H1 (cell line): ENCODE data around the gene GRM6. TPM values are rescaled to one million over a fixed set of nuclear protein-coding genes. Genes with fewer than 3 reads are reported as not detected.

Source experiments
- CTCF ChIA-PET: fragments of 300-600 bp; sonication (Branson Sonifier 250); formaldehyde crosslinking; loops from one replicate; lab custom pipeline; 2021; ENCODE audit not compliant: partially characterized antibody; lab: Charles Lee
- POLR2A ChIA-PET: fragments of 300-600 bp; sonication (Branson Sonifier 250); formaldehyde crosslinking; loops from one replicate; lab custom pipeline; 2021; ENCODE audit warnings: inconsistent platforms; ENCODE audit not compliant: partially characterized antibody; lab: Charles Lee
- DNase-seq, 2 experiments: peaks; one replicate each; pipeline versions ENCODE4 v3.0.0 to v3.0.0-alpha.2; 2010 to 2022; ENCODE audit warnings: low spot score in 2 of 2, low read depth in 1 of 2, mixed read lengths in 1 of 2
- FAIRE-seq: peaks from 2 replicates; lab custom pipeline; 2011; peaks lifted over from hg19 to GRCh38; lab: Jason Lieb, UNC
- H2AFZ ChIP-seq: 2 replicates; pipeline ENCODE4 v1.8.1; 2012; ENCODE audit warnings: low read length, inconsistent platforms
- H2AK5ac ChIP-seq: 2 replicates; pipeline ENCODE4 v1.6.1; 2013; ENCODE audit warnings: low read depth, low read length
- H2BK120ac ChIP-seq: replicated peaks from 2 replicates; pipeline ENCODE3; 2013; ENCODE audit warnings: low read depth, low read length, inconsistent platforms
- H2BK12ac ChIP-seq: 2 replicates; pipeline ENCODE4 v1.6.1; 2013; ENCODE audit warnings: low read depth, low read length
- H2BK15ac ChIP-seq: 2 replicates; pipeline ENCODE4 v1.6.1; 2013; ENCODE audit warnings: low read length
- H2BK20ac ChIP-seq: 2 replicates; pipeline ENCODE4 v1.6.1; 2013; ENCODE audit warnings: low read length
- H2BK5ac ChIP-seq: 2 replicates; pipeline ENCODE4 v1.6.1; 2013; ENCODE audit warnings: low read depth, low read length
- H3K14ac ChIP-seq: 2 replicates; pipeline ENCODE4 v1.6.1; 2013; ENCODE audit warnings: inconsistent platforms; ENCODE audit not compliant: insufficient read length
- H3K18ac ChIP-seq: 2 replicates; pipeline ENCODE4 v1.6.1; 2013; ENCODE audit warnings: low read length; ENCODE audit errors: extremely low read depth
- H3K23ac ChIP-seq: 2 replicates; pipeline ENCODE4 v1.6.1; 2013; ENCODE audit warnings: inconsistent platforms; ENCODE audit not compliant: insufficient read length
- H3K23me2 ChIP-seq: 2 replicates; pipeline ENCODE4 v1.6.1; 2013; ENCODE audit warnings: low read depth, low read length
- H3K27ac ChIP-seq: 2 replicates; pipeline ENCODE4 v1.6.1; 2011; ENCODE audit warnings: low read depth, low read length, inconsistent platforms
- H3K27me3 ChIP-seq, 4 experiments: replicated peaks in 1 of 4; 1 replicate in 1 of 4; 2 replicates in 3 of 4; pipeline versions ENCODE4 v1.6.1 to v1.8.1; 2011 to 2013; ENCODE audit warnings: low read length in 3 of 4, mild to moderate bottlenecking in 3 of 4, inconsistent platforms in 2 of 4, mixed read lengths in 2 of 4, moderate library complexity in 1 of 4; ENCODE audit not compliant: control insufficient read depth in 3 of 4, insufficient read depth in 3 of 4; ENCODE audit errors: extremely low read depth in 1 of 4
- H3K36me3 ChIP-seq, 4 experiments: 2 replicates each; pipeline versions ENCODE4 v1.6.1 to v1.8.1; 2011 to 2013; ENCODE audit warnings: mild to moderate bottlenecking in 4 of 4, low read length in 3 of 4, moderate library complexity in 2 of 4, control low read depth in 1 of 4, inconsistent platforms in 1 of 4; ENCODE audit not compliant: insufficient read depth in 4 of 4, control insufficient read depth in 2 of 4
- H3K4ac ChIP-seq: replicated peaks from 2 replicates; pipeline ENCODE3; 2013; ENCODE audit warnings: low read length, low read depth, mixed read lengths, inconsistent platforms; ENCODE audit not compliant: insufficient read length
- H3K4me1 ChIP-seq, 4 experiments: replicated peaks in 1 of 4; 1 replicate in 1 of 4; 2 replicates in 3 of 4; pipeline versions ENCODE4 v1.6.1 to v1.8.1; 2011 to 2013; ENCODE audit warnings: low read length in 3 of 4, inconsistent platforms in 2 of 4, mixed read lengths in 1 of 4; ENCODE audit not compliant: insufficient read depth in 4 of 4, control insufficient read depth in 3 of 4
- H3K4me2 ChIP-seq, 2 experiments: 2 replicates each; pipeline versions ENCODE4 v1.6.1 to v1.8.1; 2011 to 2013; ENCODE audit warnings: low read depth in 2 of 2, low read length in 2 of 2, control low read depth in 1 of 2, inconsistent platforms in 1 of 2, mild to moderate bottlenecking in 1 of 2; ENCODE audit not compliant: insufficient read depth in 1 of 2
- H3K4me3 ChIP-seq, 4 experiments: fragments of 200-600, 300-600 bp in 1 of 4; sonication (generic), shearing (Covaris generic), sonication (Bioruptor Twin) in 1 of 4; 2 replicates each; pipeline versions ENCODE4 v1.5.1 to v1.8.1; 2011 to 2016; ENCODE audit warnings: low read length in 4 of 4, low read depth in 3 of 4, control low read depth in 2 of 4, inconsistent platforms in 2 of 4, mild to moderate bottlenecking in 2 of 4, mixed read lengths in 1 of 4, moderate library complexity in 1 of 4; ENCODE audit not compliant: insufficient read depth in 2 of 4; ENCODE audit errors: extremely low read depth in 1 of 4
- H3K56ac ChIP-seq: replicated peaks from 2 replicates; pipeline ENCODE3; 2013; ENCODE audit warnings: low read depth, mild to moderate bottlenecking, mixed read lengths, low read length, inconsistent platforms; ENCODE audit not compliant: insufficient read length
- H3K79me1 ChIP-seq: 2 replicates; pipeline ENCODE4 v1.6.1; 2013; ENCODE audit warnings: low read depth, low read length, control low read depth
- H3K79me2 ChIP-seq, 2 experiments: 2 replicates each; pipeline versions ENCODE4 v1.6.1 to v1.8.1; 2012 to 2013; ENCODE audit warnings: low read length in 2 of 2, mild to moderate bottlenecking in 2 of 2, inconsistent platforms in 1 of 2; ENCODE audit not compliant: insufficient read depth in 2 of 2, control insufficient read depth in 1 of 2
- H3K9ac ChIP-seq, 4 experiments: replicated peaks in 1 of 4; 1 replicate in 1 of 4; 2 replicates in 3 of 4; pipeline versions ENCODE4 v1.6.1 to v1.8.1; 2011 to 2013; ENCODE audit warnings: low read depth in 3 of 4, low read length in 3 of 4, control low read depth in 2 of 4, mild to moderate bottlenecking in 2 of 4, moderate library complexity in 2 of 4, inconsistent platforms in 1 of 4; ENCODE audit errors: extremely low read depth in 1 of 4
- H3K9me3 ChIP-seq, 2 experiments: 2 replicates each; pipeline versions ENCODE4 v1.6.1 to v1.8.1; 2012 to 2013; ENCODE audit warnings: mild to moderate bottlenecking in 2 of 2, moderate library complexity in 2 of 2, control low read depth in 1 of 2, inconsistent platforms in 1 of 2, low read depth in 1 of 2, low read length in 1 of 2, mixed read lengths in 1 of 2; ENCODE audit not compliant: insufficient read depth in 2 of 2
- H4K20me1 ChIP-seq, 2 experiments: replicated peaks in 1 of 2; 2 replicates each; pipeline versions ENCODE3 to v1.8.1; 2011 to 2013; ENCODE audit warnings: inconsistent platforms in 2 of 2, low read length in 2 of 2, mild to moderate bottlenecking in 1 of 2; ENCODE audit not compliant: insufficient read depth in 2 of 2, control insufficient read depth in 1 of 2
- H4K5ac ChIP-seq: 2 replicates; pipeline ENCODE4 v1.6.1; 2013; ENCODE audit warnings: low read length, low read depth, mixed read lengths, inconsistent platforms; ENCODE audit not compliant: insufficient read length
- H4K8ac ChIP-seq: 2 replicates; pipeline ENCODE4 v1.8.0; 2013; ENCODE audit warnings: mild to moderate bottlenecking, moderate library complexity, low read length, inconsistent platforms; ENCODE audit not compliant: insufficient read depth; ENCODE audit errors: extremely low read depth
- H4K91ac ChIP-seq: replicated peaks from 2 replicates; pipeline ENCODE3; 2013; ENCODE audit warnings: low read length, mixed read lengths, inconsistent platforms; ENCODE audit not compliant: insufficient read length
- BRCA1 ChIP-seq: IDR thresholded peaks from 2 replicates; pipeline ENCODE4 v1.6.1; 2012; ENCODE audit warnings: low read depth, low read length, improper control_type of control experiment
- CBX8 ChIP-seq: fragments of 300-800, 300-1000 bp; sonication (generic); IDR thresholded peaks from 2 replicates; pipeline ENCODE4 v1.7.1; 2016; ENCODE audit warnings: low read depth, low read length, borderline replicate concordance
- JUN ChIP-seq: IDR thresholded peaks from 2 replicates; pipeline ENCODE4 v1.6.1; 2011; ENCODE audit warnings: low read depth, mild to moderate bottlenecking, improper control_type of control experiment, low read length
- POU5F1 ChIP-seq: IDR thresholded peaks from 2 replicates; pipeline ENCODE4 v1.6.1; 2011; ENCODE audit warnings: low read depth, mild to moderate bottlenecking, low read length, moderate library complexity
- WGBS, 2 experiments: shearing (Covaris generic) in 1 of 2; methylation state at CpG; one replicate each; pipeline versions ENCODE4 v1.1.6 to v1.1.7; 2013 to 2015; ENCODE audit warnings: low lambda C conversion rate in 2 of 2, mixed read lengths in 2 of 2, inconsistent platforms in 1 of 2, low coverage in 1 of 2, missing lambda C conversion rate in 1 of 2; ENCODE audit not compliant: insufficient replicate concordance in 2 of 2, insufficient coverage in 1 of 2, insufficient read length in 1 of 2; ENCODE audit errors: extremely low coverage in 1 of 2, missing lambda C conversion rate in 1 of 2; 5-methylcytosine and 5-hydroxymethylcytosine counted together
- polyA plus RNA-seq, 7 experiments: library from polyadenylated mRNA; depleted of rRNA in 3 of 7; stranded (reverse) in 5 of 7; unstranded in 2 of 7; fragments of >200 nt in 5 of 7; fragments of 200-250 nt in 2 of 7; gene quantifications; 1 replicate in 5 of 7; 2 replicates in 1 of 7; 4 replicates in 1 of 7; pipeline versions ENCODE4 v1.2.1 to v1.2.3, GENCODE V29; 2011 to 2013; ENCODE audit warnings: missing spikeins in 2 of 7, mixed read lengths in 2 of 7
- total RNA-seq: library from RNA; stranded (reverse); fragmentation: NEBNext Ultra II Directional; extraction: Animal tissue kit (Norgen Biotek cat#: 25700); gene quantifications from 2 replicates; pipeline ENCODE4 v1.2.1, GENCODE V29; 2021

GRM6 gene
- total and polyA plus RNA-seq, 2 of the 8 experiments (the other 6 are each of a cell fraction or from before 2014, with no cell fraction given) = not detected

GRCh38 chr5:178996156-178996555 lies 1.0 kb upstream of the GRM6 start:
- Histone ChIP-seq H4K91ac (no peak overlapping the region), H2BK5ac (no peak overlapping the region), H3K9ac (no peak overlapping the region), H3K4ac (no peak overlapping the region), H3K27me3 (peaks cover 26 to 47% (median 44%) of the 10 kb centered on the region in 4 experiments), H2AK5ac (no peak overlapping the region), H3K9me3 (peaks cover 7 to 27% of the 10 kb centered on the region in 2 experiments), H3K4me1 (peaks cover 0 to 13% (median 1%) of the 10 kb centered on the region in 4 experiments; a peak in 5 of 7 replicates), H2BK120ac (no peak overlapping the region), H3K23me2 (peaks cover 9% of the 10 kb centered on the region; the same call in 1 of the 2 replicates), H3K18ac (no peak overlapping the region), H3K27ac (no peak overlapping the region), H4K8ac (no peak overlapping the region), H2BK15ac (no peak overlapping the region), H3K36me3 (no peaks in the 10 kb centered on the region; a peak in 1 of 8 replicates), H3K79me1 (no peaks in the 10 kb centered on the region), H3K79me2 (no peaks in the 10 kb centered on the region), H3K4me3 (no peak overlapping the region), H2BK20ac (no peak overlapping the region), H3K56ac (no peak overlapping the region), H2AFZ (no peak overlapping the region), H2BK12ac (no peak overlapping the region), H4K20me1 (peaks cover 1 to 4% of the 10 kb centered on the region in 2 experiments), H3K14ac (no peak overlapping the region), H3K23ac (no peak overlapping the region), H3K4me2 (peak overlapping the region in 1 of 2 experiments; percentile 68; a peak in 2 of 4 replicates), H4K5ac (no peak overlapping the region)
- DNase-seq (no peak), FAIRE-seq (no peak)
- POLR2A ChIA-PET = no interaction called here
- CTCF ChIA-PET = interaction anchor here (0.7 to 1.1 kb wide), 2 partner anchors 13 to 191 kb away, joined by 3 read pairs; no protein-coding TSS in a partner anchor
- WGBS, 2 experiments = 82% methylated on average over 11 of the region's 11 CpGs; no CpG with 5 or more reads in 1 of the 2 experiments
- no peak for TF ChIP-seq BRCA1
- TF ChIP-seq CBX8 = no peak
- TF ChIP-seq POU5F1 = no peak
- TF ChIP-seq JUN = no peak
